GM12874 (cell line): Measurements from ENCODE around the gene SLC17A2.

Experiments used
- TF ChIP-seq, protein P1 (sequence below): IDR thresholded peaks from 2 replicates; pipeline ENCODE4 v1.5.1; 2011; ENCODE audit warnings: low read depth, mild to moderate bottlenecking, control low read depth, low read length, moderate library complexity; ENCODE audit not compliant: insufficient read depth

The SLC17A2 gene

DNA sequence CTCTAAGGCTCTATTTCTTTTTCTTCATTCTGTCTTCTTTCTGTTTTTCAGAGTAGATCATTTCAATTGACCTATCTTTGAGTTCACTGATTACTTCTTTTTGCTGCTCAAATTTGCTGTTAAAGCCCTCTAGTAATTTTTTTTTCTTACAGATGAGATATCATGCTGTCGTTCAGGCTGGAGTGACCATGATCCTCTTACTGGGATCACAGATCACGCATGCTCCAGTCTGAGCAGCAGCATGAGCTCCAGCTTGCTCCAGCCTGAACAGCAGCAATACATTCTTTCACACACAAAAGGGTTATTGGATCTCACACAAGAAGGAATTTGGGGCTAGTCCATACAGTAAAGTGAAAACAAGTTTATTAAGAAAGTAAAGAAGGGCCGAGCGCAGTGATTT lies 19.8 kb upstream of the SLC17A2 start:
- TF ChIP-seq, protein P1, sequence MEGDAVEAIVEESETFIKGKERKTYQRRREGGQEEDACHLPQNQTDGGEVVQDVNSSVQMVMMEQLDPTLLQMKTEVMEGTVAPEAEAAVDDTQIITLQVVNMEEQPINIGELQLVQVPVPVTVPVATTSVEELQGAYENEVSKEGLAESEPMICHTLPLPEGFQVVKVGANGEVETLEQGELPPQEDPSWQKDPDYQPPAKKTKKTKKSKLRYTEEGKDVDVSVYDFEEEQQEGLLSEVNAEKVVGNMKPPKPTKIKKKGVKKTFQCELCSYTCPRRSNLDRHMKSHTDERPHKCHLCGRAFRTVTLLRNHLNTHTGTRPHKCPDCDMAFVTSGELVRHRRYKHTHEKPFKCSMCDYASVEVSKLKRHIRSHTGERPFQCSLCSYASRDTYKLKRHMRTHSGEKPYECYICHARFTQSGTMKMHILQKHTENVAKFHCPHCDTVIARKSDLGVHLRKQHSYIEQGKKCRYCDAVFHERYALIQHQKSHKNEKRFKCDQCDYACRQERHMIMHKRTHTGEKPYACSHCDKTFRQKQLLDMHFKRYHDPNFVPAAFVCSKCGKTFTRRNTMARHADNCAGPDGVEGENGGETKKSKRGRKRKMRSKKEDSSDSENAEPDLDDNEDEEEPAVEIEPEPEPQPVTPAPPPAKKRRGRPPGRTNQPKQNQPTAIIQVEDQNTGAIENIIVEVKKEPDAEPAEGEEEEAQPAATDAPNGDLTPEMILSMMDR, result no peak

DNA sequence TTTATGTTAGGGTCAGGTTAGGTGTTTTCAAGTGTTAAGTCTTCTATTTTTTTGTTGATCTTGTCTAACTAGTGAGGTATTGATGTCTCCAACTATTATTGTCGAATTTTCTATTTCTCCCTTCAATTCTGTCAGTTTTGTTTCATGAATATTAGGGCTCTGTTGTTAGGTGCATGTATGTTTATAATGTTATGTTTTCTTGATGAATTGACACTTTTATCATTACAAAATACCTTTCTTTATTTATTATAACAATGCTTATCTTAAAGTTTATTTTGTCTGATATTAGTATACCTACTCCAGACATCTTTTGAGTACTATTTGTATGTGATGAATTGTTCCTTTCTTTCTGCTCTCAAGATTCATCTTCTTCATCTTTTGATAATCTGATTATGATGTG lies 19.2 kb upstream of the SLC17A2 start:
- TF ChIP-seq, protein P1, result no peak

DNA sequence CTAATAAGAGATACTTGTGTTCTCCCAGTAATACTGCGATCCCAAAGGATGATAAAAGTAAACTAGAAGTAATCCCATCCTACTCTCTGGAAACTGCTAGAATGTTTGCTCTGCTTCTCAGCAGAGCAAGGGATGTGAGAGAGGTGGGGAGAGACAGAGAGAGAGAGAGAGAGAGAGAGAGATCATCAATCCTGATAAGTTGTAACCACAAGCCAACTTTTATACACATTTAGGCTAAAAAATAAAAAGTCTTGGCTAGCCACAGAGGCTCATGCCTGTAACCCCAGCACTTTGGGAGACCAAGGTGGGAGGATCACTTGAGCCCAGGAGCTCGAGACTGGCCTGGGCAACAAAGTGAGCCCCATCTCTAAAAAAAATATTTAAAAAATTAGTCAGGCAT lies 16.1 kb upstream of the SLC17A2 start:
- TF ChIP-seq, protein P1, result no peak

DNA sequence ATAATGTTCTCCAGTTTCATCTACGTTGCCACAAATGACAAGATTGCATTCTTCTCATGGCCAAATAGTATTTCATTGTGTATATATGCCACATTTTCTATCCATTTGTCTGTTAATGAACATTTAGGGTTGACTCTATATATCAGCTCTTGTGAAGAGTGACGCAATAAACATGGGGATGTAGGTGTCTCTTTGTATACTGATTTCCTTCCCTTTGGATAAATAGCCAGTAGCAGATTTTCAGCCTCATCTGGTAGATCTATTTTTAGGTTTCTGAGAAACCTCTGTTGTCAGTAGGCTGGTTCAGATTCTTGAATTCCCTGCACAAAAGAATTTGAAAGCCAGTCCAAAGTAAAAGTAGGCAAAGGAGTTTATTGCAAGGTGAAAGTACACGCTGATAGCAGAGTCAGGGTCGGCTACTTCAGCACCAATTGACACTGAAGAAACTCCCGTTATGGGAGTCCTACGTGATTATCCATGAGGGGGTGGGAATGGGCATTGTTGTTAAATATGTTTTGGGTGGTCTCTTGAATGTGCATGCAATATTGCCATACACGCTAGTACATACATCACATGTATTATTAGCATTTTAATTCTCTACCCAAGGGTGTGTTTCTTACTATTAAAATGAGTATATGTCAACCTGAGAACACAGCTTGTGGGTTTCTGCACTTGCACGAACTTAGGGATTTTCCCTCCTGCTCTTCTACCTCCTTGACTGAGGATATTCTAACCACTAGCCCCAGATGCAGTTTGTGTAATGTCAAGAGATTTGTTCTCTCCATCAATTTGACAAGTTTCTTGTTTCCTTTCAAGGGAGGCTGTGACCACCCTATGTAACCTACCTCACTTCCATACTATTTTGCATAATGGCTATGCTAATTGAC lies 14.4 kb upstream of the SLC17A2 start:
- TF ChIP-seq, protein P1, result no peak

GRCh38 chr6:25943887-25944286 lies 13.4 kb upstream of the SLC17A2 start:
- TF ChIP-seq, protein P1, result no peak

- TF ChIP-seq, protein P1, result peak; percentile 42; the same call in 1 of the 2 replicates
Observed at GRCh38 chr6:25942561-25943147, 12.2 kb upstream of the SLC17A2 start.

DNA sequence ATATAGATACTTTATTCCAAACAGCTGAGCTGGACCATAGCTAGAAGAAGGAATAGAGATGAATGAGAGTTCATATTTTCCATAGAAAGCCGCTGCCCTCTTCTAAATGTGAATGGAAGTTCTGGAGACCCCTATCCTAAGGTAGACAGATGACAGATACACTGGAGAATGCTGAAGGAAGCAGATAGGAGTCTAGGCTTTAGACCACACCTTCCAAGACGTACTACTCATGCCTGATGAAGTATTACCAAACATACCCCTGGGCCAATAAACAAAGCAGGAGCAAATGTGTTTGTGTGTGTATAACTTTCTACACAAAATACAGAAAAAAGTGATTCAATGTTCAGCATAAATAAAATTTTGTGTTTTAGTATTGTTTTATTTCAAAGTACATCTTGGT lies 9.1 kb upstream of the SLC17A2 start:
- TF ChIP-seq, protein P1, result no peak
